HG03575 (cell line): ENCODE measurements around the gene HSPA12B.

ENCODE experiments used
- ATAC-seq: cut with Tn5 transposase; IDR thresholded peaks from one replicate; pipeline ENCODE4 v1.9.1; 2021; ENCODE audit not compliant: unreplicated experiment, insufficient number of reproducible peaks, low FRiP score; ENCODE audit errors: extremely low read depth

HSPA12B gene

DNA sequence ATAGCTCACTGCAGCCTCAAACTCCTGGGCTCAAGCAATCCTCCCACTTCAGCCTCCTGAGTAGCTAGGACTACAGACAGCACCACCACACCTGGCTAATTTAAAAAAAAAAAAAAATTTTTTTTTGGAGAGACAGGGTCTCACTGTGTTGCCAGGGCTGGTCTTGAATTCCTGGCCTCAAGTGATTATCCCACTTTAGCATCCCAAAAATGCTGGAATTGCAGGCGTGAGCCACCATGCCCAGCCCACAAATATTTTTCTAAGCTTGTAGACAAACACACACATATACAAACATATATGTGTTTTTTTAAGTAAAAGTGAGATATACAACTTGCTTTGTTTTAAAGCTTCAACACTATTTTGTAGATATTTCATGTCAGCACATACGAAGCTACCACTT lies 10.8 kb downstream of the HSPA12B start:
- no peak for ATAC-seq

DNA sequence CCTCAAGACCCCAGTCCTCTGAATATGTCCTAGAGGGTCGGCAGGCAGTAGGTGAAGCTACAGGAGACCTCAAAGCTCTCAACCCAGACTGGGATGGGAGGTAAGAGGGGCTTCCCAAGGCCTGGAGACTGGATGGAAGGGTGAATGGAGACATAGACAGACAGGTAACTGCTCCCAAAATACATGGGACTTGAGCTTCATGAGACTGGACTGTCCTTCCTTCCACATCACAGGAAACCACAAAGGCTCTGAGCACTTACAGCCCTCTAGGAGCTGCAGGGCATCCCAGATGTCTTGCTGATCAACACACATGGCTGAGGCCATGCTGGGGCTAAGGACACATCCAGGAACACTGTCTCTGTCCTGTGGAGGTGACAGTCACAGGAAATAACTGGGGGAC lies 11.6 kb downstream of the HSPA12B start:
- ATAC-seq, result no peak

DNA sequence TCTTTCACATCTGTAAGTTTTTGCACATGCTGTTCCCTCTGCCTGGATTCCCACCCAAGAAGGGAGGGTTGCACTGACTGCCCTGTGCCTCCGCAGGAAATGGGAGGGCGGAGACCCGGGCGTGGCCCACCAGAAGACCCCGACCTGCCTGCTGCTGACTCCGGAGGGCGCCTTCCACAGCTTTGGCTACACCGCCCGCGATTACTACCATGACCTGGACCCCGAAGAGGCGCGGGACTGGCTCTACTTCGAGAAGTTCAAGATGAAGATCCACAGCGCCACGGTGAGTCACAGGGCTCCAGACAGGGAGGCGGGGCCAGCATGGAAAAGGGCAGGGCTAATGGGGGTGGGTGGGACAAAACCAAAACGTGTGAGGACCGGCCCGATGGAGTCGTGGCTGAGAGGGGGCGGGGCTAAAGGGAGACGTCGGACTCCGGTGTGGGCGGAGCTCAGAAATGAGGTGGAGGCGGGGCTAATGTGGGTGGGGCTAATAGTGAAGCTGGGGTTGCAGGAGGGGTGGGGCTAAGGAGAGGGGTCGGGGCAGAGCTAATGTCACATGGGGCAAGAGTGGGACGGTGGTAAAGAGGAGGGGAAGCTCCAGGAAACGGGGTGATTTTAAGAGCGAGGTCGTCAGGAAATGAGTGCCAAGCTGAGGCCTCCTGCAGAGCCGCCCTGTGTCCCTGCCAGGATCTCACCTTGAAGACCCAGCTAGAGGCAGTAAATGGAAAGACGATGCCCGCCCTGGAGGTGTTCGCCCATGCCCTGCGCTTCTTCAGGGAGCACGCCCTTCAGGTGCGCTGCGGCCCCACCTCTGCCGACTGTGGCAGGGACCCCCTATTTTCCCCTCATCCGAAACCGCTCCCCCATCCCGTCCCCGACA lies 12.6 kb downstream of the HSPA12B start:
- ATAC-seq, result no peak

DNA sequence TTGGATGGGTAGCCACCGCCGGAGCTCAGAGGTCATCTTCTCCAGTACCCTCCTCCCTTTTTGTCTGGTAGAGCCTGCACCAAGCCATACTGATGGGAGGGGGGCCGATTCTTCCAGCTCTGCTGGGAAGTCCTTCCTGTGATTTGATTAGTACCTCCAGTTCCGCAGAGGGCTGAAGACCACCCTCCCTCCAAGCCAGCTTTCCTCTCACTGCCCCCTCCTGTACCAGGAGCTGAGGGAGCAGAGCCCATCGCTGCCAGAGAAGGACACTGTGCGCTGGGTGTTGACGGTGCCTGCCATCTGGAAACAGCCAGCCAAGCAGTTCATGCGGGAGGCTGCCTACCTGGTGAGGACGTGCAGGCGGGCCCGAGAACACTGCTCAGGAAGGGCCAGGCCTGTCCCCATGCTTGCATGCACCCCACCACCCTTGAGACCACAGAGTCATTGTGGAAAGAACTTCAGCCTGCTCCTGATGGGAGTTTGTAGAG lies 13.2 kb downstream of the HSPA12B start:
- ATAC-seq, result no peak

DNA sequence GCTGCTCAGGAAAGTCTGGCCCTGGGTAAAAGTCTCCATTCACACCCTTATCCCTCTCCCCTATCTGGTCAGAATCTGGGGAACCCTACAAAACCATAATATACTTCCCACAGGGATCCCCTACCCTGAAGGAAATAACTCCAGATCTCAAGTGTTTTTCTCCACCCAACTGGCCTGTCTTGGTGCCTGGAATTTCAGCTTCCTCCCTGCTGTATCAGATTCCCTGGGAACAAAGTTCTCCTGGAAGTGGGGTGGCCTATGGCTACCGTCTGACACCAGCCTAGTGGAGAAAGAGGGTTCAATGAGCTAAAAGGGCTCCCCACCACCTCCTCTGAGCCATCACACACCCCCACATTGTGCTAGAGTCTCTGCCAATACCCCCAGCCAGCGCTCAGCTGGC lies 15.0 kb downstream of the HSPA12B start:
- no peak for ATAC-seq

DNA sequence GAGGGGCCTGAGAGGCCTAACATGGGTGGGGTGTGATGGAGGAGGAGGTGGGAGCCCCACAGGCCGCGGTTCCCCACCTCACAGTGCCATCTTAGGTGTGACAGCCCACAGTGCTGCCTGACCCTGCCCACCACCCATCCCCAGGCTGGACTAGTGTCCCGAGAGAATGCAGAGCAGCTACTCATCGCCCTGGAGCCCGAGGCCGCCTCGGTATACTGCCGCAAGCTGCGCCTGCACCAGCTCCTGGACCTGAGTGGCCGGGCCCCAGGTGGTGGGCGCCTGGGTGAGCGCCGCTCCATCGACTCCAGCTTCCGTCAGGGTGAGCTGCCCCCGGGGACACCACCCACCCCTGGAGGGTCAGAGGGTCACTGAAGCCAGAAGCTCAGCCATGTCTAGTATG lies 15.6 kb downstream of the HSPA12B start:
- ATAC-seq, result no peak

DNA sequence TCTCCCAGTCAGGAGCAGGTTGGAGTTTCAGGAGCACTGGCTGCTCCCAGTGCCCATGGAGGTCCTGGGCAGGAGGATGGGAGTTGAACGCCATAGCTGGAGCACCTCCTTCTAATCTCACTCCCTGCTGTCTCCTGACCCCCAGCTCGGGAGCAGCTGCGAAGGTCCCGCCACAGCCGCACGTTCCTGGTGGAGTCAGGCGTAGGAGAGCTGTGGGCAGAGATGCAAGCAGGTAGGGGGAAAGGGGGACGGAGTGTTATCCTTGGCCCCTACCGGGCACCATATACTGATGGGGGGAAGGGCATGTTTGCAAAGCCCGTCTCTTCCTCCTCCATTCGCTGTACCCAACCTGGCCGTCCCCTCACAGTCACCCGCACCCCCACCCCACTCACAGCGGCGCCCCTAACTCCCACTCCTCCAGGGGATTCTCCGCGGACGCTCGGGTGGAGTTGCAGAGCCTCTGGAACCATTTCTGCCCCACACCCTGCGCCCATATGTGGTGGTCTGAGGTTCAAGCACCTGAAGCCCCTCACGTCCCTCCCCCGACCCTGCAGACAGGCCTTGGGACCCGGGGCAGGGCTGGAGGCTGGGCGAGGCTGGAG lies 16.7 kb downstream of the HSPA12B start:
- ATAC-seq, result no peak

DNA sequence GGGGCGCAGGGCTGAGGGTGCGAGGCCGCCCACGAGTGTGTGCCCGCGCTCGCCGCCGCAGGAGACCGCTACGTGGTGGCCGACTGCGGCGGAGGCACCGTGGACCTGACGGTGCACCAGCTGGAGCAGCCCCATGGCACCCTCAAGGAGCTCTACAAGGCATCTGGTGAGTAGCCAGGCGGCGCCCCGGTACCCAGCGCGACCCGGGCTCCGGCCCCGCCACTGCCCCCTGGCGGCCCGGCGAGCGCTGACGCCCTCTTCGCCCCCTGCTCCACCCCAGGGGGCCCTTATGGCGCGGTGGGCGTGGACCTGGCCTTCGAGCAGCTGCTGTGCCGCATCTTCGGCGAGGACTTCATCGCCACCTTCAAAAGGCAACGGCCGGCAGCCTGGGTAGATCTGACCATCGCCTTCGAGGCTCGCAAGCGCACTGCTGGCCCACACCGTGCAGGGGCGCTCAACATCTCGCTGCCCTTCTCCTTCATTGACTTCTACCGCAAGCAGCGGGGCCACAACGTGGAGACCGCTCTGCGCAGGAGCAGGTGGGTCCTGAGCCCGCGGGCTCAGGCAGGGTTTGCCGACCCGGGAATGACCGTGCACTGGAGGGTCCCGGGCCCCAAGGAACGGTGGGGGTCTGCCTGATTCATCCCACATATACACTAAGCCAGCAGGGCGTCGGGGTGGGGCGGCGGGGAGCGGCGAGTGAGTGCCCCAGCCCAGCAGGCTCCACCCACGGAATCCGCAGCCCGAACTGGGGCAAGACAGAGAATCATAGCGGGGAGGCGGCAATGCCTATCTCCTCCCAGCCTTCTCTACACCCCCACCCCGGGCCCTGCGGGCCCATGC lies 17.4 kb downstream of the HSPA12B start:
- ATAC-seq, result no peak

DNA sequence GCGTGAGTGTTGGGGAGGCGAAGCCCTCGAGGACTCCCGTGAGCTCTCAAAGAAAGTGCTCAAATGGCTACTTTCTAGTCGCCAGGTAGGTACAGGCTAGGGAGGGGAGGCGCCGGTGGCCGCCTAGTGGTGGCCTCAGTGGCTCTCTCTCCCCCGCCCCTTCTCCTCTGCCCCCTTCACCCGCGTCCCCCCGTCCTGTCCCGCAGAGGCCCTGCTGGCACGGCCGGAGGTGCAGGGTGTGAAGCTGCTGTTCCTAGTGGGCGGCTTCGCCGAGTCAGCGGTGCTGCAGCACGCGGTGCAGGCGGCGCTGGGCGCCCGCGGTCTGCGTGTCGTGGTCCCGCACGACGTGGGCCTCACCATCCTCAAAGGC lies 18.8 kb downstream of the HSPA12B start:
- ATAC-seq, result no peak

DNA sequence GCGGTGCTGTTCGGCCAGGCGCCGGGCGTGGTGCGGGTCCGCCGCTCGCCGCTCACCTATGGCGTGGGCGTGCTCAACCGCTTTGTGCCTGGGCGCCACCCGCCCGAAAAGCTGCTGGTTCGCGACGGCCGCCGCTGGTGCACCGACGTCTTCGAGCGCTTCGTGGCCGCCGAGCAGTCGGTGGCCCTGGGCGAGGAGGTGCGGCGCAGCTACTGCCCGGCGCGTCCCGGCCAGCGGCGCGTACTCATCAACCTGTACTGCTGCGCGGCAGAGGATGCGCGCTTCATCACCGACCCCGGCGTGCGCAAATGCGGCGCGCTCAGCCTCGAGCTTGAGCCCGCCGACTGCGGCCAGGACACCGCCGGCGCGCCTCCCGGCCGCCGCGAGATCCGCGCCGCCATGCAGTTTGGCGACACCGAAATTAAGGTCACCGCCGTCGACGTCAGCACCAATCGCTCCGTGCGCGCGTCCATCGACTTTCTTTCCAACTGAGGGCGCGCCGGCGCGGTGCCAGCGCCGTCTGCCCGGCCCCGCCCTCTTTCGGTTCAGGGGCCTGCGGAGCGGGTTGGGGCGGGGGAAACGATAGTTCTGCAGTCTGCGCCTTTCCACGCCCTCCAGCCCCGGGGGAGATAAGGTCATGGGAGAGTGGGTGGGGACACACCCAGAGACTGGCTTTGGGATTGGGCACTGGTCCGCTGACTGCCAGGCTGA lies 19.3 kb downstream of the HSPA12B start:
- ATAC-seq, result no peak

DNA sequence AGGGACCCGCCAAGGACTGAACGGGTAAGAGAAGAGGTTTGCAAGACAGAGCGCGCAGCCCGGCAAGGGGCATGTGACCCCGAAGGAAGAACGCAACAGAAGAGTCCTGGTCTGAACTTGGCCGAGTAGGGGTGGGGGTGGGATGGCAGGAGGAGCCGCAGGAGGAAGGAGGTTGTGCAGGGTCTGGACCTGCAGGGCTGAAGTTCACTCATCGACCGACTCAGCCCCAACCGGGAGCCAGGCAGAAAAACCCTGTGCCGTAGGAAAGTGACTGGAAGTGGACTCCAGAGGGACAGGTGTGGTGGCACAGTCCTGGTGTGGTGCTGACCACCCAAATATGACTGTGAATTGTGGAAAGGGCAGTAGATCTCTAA lies 19.9 kb downstream of the HSPA12B start:
- ATAC-seq, result no peak

DNA sequence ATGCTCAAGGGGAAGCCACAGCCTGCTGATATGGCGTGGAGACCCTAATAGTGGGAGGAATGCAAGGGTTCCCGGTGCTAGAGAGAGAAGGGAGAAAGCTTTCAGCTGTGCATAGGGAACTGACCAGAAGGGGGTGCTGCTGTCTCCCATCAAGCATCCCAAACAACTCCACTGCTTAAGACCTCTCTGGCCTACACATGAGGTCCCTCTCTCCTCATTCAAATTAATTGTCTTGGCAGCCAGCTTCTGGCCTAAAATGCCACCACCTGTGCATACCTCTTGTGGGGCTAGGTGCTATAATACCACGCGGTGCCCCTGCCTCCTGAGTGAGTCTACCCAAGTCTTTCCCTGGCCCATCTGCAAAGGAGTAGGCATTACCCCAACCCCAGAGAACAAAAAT lies 20.6 kb downstream of the HSPA12B start:
- no peak for ATAC-seq

DNA sequence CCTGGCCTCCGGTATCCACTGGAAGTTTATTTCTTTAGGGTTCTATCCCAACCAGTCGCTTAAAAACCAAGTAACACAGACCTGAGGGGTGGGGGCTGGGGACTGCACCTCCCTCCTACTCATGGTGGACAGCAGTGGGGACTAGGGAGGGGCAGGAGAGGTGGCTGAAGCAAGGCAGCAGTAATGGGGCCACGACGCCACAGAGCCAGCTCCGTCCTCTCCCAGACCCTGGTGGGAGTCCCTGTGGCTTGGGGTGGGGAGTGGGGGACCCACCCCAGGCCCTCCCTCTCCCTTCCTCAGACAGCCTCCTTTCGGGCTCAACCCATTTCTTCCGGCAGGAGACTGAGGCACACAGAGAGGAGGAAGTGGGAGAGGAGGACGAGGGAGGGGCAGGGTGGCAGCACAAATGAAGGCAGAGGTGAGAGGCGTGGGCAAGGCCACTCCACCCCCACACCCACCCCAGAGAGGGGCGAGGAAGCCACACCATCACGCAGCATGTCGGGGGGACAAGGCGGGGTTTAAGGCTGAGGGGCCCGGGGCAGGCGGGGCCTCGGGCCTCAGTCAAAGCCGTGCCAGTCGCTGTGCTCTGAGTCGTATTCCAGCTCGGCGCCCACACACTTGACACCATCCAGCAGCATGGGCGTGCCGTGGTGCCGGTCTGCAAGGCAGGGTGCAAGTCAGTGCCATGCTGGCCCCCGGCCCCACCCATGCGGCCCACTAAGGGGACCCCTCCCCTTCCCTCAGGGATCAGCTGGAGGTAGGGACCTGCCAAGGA lies 21.2 kb downstream of the HSPA12B start:
- no peak for ATAC-seq

DNA sequence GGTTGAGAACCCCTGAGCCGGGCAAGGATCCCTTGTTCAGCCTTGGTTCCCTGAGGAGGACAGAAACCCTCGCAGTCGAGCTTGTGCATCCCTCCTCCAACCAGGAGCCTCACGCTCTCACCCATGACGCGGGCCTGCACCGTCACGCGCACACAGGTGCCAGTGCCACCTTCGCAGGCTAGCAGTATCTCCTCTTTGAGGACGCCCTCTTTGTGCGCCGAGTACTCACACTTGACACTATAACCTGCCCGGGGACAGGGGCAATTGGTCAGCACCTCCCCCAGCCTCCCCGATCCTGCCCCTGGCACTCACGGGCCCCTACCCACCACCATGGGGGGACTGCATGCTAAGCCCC lies 21.8 kb downstream of the HSPA12B start:
- ATAC-seq, result no peak

DNA sequence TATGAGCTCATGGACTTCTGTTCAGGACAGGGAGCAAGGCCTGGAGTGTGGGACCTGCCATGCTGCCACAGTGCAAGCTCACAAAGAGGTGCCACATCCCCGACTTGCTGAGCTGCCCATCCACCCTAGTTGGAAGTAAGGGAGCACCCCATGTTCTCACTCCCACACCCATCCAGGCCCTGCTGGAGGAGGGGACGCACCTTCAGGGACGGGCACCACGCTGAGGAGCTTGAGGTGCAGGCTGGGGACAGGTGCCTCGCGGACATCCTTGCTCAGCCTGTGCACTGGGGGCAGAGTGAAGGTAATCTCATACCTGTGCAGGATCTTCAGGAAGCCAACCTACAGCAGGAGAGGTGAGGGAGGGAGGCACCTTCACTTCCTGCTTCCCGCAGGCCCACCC lies 22.8 kb downstream of the HSPA12B start:
- ATAC-seq, result no peak

DNA sequence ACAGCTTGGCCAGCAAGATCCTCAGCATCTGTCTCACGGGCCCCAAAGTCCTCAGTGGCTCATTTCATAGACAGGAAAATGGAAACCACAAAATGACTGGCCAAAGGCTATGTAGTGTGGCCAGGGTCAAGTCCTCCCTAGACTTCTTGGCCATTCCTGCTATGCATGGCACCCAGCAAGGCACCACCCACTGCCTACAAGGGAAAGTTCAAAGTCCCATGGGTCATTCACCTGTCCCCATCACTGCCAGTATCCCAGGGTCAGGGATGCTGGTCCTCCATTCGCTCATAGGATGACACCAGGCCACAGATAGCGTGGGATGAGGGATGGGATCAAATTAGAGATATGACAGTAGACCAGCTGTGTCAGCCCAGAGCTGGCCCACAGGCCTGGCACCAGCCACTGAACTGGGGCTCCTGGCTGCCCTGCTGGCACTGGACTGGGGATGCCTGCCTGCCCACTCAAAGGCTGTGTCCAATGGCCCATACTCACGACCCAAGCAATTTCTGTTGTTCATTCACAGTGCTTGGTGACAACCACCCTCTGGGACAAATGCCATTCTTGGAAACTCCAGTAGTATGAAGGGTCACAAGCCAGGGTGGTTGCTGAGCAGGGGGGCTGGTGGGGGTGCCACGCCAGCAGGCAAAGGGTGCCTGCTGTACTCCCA lies 23.5 kb downstream of the HSPA12B start:
- ATAC-seq, result no peak

DNA sequence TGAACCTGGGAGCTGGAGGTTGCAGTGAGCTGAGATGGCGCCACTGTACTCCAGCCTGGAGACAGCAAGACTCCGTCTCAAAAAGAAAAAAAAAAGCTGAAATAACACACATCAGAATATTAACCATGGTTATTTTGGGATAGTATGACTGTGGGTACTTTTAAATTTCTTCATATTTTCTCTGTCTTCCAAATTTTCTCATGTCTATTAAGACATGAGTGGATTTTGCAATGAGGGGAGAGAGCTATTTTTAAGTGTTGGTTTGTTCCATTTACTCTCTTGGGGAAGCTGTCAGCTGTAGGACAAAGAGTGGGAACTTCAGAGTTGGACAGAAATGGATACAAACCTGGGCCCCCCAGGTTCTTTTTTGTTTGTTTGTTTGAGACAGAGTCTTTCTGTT lies 24.8 kb downstream of the HSPA12B start:
- no peak for ATAC-seq

DNA sequence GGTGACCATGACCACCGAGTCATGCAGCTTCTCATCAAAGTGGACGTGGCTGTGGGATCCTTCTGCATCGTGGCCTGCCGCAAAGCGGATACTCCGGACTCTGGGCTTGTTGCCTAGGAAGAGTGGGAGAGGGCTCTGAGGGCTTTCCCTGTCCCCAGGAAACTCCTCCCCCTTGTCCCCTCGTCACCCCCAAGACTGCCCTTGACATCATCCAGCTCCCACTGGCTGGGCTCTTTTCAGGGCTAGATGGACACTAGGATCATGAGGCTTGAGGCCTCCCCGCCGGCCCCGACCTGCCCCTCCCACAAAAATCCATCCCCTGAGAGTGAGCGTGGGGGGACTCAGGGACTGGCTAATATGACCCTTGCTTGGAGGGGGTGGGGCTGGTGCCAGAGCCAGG lies 26.1 kb downstream of the HSPA12B start:
- no peak for ATAC-seq
